Activated T-helper 1 cell treated with Interleukin-2 at 50 U/mL for 16 hours (primary cell): ENCODE measurements around the gene TMEM120B.
"Not testable (repeated sequence)": the region's sequence is repeated elsewhere in the genome, so short reads cannot be mapped to it uniquely, and the experiment has no call there.

Source experiments
- DNase-seq: peaks from one replicate; pipeline ENCODE4 v3.0.0-alpha.2; 2020; ENCODE audit warnings: low read depth

Gene TMEM120B

GRCh38 chr12:121775501-121775900 lies 62.9 kb downstream of the TMEM120B start:
- no peak for DNase-seq

- peak; percentile 79 for DNase-seq
Observed at GRCh38 chr12:121776190-121777098, 63.9 kb downstream of the TMEM120B start.

GRCh38 chr12:121778567-121779421 lies 66.2 kb downstream of the TMEM120B start:
- DNase-seq, result no peak

GRCh38 chr12:121779422-121779895 lies 66.9 kb downstream of the TMEM120B start:
- no peak for DNase-seq

- no peak for DNase-seq
Observed at GRCh38 chr12:121780429-121780828, 67.9 kb downstream of the TMEM120B start.

GRCh38 chr12:121781484-121781997 lies 69.0 kb downstream of the TMEM120B start:
- DNase-seq, result no peak

- no peak for DNase-seq
Observed at GRCh38 chr12:121781998-121782979, 69.7 kb downstream of the TMEM120B start.

- DNase-seq, result no peak
Observed at GRCh38 chr12:121783766-121784165, 71.2 kb downstream of the TMEM120B start.

- DNase-seq, result no peak
Observed at GRCh38 chr12:121784460-121784859, 71.9 kb downstream of the TMEM120B start.

GRCh38 chr12:121786440-121786825 lies 73.9 kb downstream of the TMEM120B start:
- DNase-seq, result no peak

GRCh38 chr12:121787063-121788025 lies 74.8 kb downstream of the TMEM120B start:
- no peak for DNase-seq

- no peak for DNase-seq
Observed at GRCh38 chr12:121788176-121788818, 75.7 kb downstream of the TMEM120B start.

- DNase-seq, result no peak
Observed at GRCh38 chr12:121789233-121789781, 76.8 kb downstream of the TMEM120B start.

GRCh38 chr12:121789800-121790728 lies 77.5 kb downstream of the TMEM120B start:
- peak; percentile 92 for DNase-seq

GRCh38 chr12:121790785-121791184 lies 78.2 kb downstream of the TMEM120B start:
- not testable (repeated sequence) for DNase-seq

- no peak for DNase-seq
Observed at GRCh38 chr12:121791671-121792551, 79.4 kb downstream of the TMEM120B start.
